ENCODE results near the gene OR51B2. TPM values are rescaled to one million over a fixed set of nuclear protein-coding genes. Genes with fewer than 3 reads are reported as not detected.
"Not testable (repeated sequence)": the region's sequence is repeated elsewhere in the genome, so short reads cannot be mapped to it uniquely, and the experiment has no call there.

The OR51B2 gene
- total and polyA plus RNA-seq, 2 of the 13 experiments (the other 11 are each of a cell fraction or from before 2014, with no cell fraction given) = not detected

- TF ChIP-seq SRY (CRISPR knock-in tag; IDR thresholded peaks at IDR 0.05) (no peak), ZEB1 (IDR thresholded peaks at IDR 0.05; ENCODE audit: insufficient replicate concordance, low read depth) (no peak), ELK4 (CRISPR knock-in tag; IDR thresholded peaks at IDR 0.05; ENCODE audit: borderline replicate concordance) (no peak), TBL1XR1 (IDR thresholded peaks at IDR 0.05; ENCODE audit: borderline replicate concordance, low read length, partially characterized antibody) (no peak)
Measured at GRCh38 chr11:5366856-5367255, 42.8 kb upstream of the OR51B2 start (continued).

GRCh38 chr11:5366365-5366764, 42.3 kb upstream of the OR51B2 start:
- H3K79me2 ChIP-seq (ENCODE audit: insufficient read depth, low read length); POLR2A ChIA-PET: not testable (repeated sequence)

GRCh38 chr11:5364214-5364613, 40.1 kb upstream of the OR51B2 start:
- TF ChIP-seq NKX3-1 (CRISPR knock-in tag; IDR thresholded peaks at IDR 0.05) (no peak), ZNF546 (CRISPR knock-in tag; conservative IDR thresholded peaks at IDR 0.05) (no peak), ZBTB1 (CRISPR knock-in tag; IDR thresholded peaks at IDR 0.05; ENCODE audit: borderline replicate concordance) (no peak), ZNF33B (CRISPR knock-in tag; IDR thresholded peaks at IDR 0.05) (no peak), RBAK (CRISPR knock-in tag; IDR thresholded peaks at IDR 0.05) (no peak), ZNF790 (CRISPR knock-in tag; IDR thresholded peaks at IDR 0.05; ENCODE audit: borderline replicate concordance) (no peak)
- H3K36me3 ChIP-seq (replicated peaks in 1 of 2; ENCODE audit: control insufficient read depth in 1 of 2, insufficient read depth in 2 of 2, low read length in 2 of 2) = no peaks in the 10 kb centered on the region
- intact Hi-C loops (cut with micrococcal nuclease; ENCODE audit: unreplicated experiment) (no loop called here), in situ Hi-C loops (cut with HindIII; ENCODE audit: extremely low pct_ligation_motif_present, low pct_unique_long_range_greater_than_20kb) (no loop called here)
- H4K20me1 ChIP-seq (ENCODE audit: insufficient read depth, low read length) = no peaks in the 10 kb centered on the region
- ATAC-seq = no peak
- CTCF ChIA-PET (ENCODE audit: low intra/inter-chr PET ratio, low total read pairs) = no interaction called here
- no TSS peak for BruUV-seq (replicated peaks)
- no peak overlapping the region for H3K27ac ChIP-seq (ENCODE audit: extremely low read length, insufficient read depth, low read length)
- DNase-seq (ENCODE audit: low spot score) = no peak
- no peak overlapping the region for H3K4me3 ChIP-seq (replicated peaks in 1 of 3; ENCODE audit: insufficient read depth in 1 of 3, low read depth in 2 of 3, low read length in 3 of 3)
- no peaks in the 10 kb centered on the region for H3K4me1 ChIP-seq (ENCODE audit: insufficient read depth, low read length)
- 49% methylated on average over 2 of the region's 2 CpGs for WGBS (ENCODE audit: low lambda C conversion rate)
- H3K9me3 ChIP-seq (ENCODE audit: low read length) = no peaks in the 10 kb centered on the region
- FAIRE-seq = no peak
- no peak overlapping the region for H3K9ac ChIP-seq (ENCODE audit: insufficient read depth, low read depth, low read length)
- no peaks in the 10 kb centered on the region for H3K27me3 ChIP-seq (ENCODE audit: control insufficient read depth in 1 of 2, insufficient read depth in 2 of 2, low read length in 2 of 2)
- H2AFZ ChIP-seq (ENCODE audit: low read length) = no peak overlapping the region
- H3K79me2 ChIP-seq (ENCODE audit: insufficient read depth, low read length) = no peaks in the 10 kb centered on the region
- no peak overlapping the region for H3K4me2 ChIP-seq (ENCODE audit: low read depth, low read length)
- POLR2A ChIA-PET = no interaction called here

More at GRCh38 chr11:5366365-5366764, 42.3 kb upstream of the OR51B2 start:
- H3K4me1 ChIP-seq (ENCODE audit: insufficient read depth, low read length); CTCF ChIA-PET (ENCODE audit: low intra/inter-chr PET ratio, low total read pairs); H4K20me1 ChIP-seq (ENCODE audit: insufficient read depth, low read length); DNase-seq (ENCODE audit: low spot score); intact Hi-C loops (cut with micrococcal nuclease; ENCODE audit: unreplicated experiment); H3K9me3 ChIP-seq (ENCODE audit: low read length); FAIRE-seq; in situ Hi-C loops (cut with HindIII; ENCODE audit: extremely low pct_ligation_motif_present, low pct_unique_long_range_greater_than_20kb); H3K4me2 ChIP-seq (ENCODE audit: low read depth, low read length); ATAC-seq; H3K27ac ChIP-seq (ENCODE audit: extremely low read length, insufficient read depth, low read length); BruUV-seq (replicated peaks); H3K36me3 ChIP-seq (replicated peaks in 1 of 2; ENCODE audit: control insufficient read depth in 1 of 2, insufficient read depth in 2 of 2, low read length in 2 of 2); H3K4me3 ChIP-seq (replicated peaks in 1 of 3; ENCODE audit: insufficient read depth in 1 of 3, low read depth in 2 of 3, low read length in 3 of 3); H3K27me3 ChIP-seq (ENCODE audit: control insufficient read depth in 1 of 2, insufficient read depth in 2 of 2, low read length in 2 of 2); H3K9ac ChIP-seq (ENCODE audit: insufficient read depth, low read depth, low read length); H2AFZ ChIP-seq (ENCODE audit: low read length): not testable (repeated sequence)
- 47% methylated on average over 6 of the region's 6 CpGs for WGBS (ENCODE audit: low lambda C conversion rate)

All from HepG2 (cell line).